Activated CD8-positive, alpha-beta memory T cell treated with anti-CD3 and anti-CD28 coated beads, Interleukin-2, amount 50 U/mL, for 24 hours (primary cell): ENCODE results near the gene SORL1.
"Not testable (repeated sequence)": the region's sequence is repeated elsewhere in the genome, so short reads cannot be mapped to it uniquely, and the experiment has no call there.

ENCODE experiments used
- DNase-seq: peaks from one replicate; pipeline ENCODE4 v3.0.0-alpha.2; 2020; ENCODE audit errors: extremely low read depth

The SORL1 gene, protein sequence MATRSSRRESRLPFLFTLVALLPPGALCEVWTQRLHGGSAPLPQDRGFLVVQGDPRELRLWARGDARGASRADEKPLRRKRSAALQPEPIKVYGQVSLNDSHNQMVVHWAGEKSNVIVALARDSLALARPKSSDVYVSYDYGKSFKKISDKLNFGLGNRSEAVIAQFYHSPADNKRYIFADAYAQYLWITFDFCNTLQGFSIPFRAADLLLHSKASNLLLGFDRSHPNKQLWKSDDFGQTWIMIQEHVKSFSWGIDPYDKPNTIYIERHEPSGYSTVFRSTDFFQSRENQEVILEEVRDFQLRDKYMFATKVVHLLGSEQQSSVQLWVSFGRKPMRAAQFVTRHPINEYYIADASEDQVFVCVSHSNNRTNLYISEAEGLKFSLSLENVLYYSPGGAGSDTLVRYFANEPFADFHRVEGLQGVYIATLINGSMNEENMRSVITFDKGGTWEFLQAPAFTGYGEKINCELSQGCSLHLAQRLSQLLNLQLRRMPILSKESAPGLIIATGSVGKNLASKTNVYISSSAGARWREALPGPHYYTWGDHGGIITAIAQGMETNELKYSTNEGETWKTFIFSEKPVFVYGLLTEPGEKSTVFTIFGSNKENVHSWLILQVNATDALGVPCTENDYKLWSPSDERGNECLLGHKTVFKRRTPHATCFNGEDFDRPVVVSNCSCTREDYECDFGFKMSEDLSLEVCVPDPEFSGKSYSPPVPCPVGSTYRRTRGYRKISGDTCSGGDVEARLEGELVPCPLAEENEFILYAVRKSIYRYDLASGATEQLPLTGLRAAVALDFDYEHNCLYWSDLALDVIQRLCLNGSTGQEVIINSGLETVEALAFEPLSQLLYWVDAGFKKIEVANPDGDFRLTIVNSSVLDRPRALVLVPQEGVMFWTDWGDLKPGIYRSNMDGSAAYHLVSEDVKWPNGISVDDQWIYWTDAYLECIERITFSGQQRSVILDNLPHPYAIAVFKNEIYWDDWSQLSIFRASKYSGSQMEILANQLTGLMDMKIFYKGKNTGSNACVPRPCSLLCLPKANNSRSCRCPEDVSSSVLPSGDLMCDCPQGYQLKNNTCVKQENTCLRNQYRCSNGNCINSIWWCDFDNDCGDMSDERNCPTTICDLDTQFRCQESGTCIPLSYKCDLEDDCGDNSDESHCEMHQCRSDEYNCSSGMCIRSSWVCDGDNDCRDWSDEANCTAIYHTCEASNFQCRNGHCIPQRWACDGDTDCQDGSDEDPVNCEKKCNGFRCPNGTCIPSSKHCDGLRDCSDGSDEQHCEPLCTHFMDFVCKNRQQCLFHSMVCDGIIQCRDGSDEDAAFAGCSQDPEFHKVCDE (N-terminal part only)

DNA sequence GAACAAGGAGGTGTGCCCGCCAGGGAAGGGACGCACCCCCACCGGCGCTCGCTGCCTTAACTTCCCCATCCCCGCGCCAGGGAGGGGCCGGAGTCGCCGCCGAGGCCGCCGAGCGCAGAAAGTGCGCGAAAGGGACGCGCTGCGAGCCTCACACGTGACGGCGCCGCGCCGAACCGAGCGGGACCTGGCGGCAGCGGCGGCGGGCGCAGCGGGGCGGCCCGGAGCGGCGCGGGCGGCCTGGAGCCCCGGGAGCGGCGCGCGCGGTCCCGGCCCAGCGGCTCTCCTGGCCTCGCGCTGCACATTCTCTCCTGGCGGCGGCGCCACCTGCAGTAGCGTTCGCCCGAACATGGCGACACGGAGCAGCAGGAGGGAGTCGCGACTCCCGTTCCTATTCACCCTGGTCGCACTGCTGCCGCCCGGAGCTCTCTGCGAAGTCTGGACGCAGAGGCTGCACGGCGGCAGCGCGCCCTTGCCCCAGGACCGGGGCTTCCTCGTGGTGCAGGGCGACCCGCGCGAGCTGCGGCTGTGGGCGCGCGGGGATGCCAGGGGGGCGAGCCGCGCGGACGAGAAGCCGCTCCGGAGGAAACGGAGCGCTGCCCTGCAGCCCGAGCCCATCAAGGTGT, at the start of gene SORL1:
Gene SORL1, plus strand, starts transcription at position 329 of the 623 bp plus-strand sequence. Its CDS starts 18 bp downstream, at position 347.
- no peak for DNase-seq

DNA sequence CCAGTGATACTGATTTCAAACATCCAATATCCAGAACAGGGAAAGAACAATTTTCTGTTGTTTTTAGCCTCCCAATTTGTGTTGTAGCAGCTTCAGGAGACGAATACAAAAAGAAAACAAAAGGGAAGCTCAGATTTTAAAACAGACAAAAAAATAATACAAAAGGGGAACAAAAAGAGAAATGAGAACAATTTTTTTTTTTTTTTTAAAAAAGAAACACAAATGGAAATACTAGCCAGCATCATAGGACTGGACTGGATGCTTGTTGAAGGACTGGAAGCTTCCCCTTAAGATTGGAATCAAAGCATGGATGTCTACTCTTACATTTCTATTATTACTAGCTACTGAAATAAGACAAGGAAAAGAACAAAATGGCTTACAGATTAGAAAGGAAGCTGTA, 46.5 kb upstream of the SORL1 start:
- no peak for DNase-seq

DNA sequence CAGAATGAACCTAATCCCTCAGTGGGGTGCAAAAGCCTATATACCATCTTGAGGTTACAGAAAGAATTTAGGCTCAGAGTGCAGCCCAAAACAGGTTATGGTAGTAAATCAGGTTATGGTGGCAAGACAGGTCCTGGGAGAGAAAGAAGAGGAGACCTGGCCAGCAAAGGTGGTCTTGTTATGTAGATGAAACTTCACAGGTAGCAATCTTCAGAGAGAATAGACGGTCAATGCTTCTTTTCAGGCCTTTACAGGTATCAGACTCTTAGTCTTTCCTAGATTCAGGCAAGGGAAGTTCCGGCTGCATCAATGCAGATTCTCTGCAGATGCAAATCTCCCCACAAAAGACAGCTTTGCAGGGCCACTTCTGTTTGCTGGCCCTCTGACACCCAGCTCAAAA, 45.8 kb upstream of the SORL1 start:
- DNase-seq = no peak

DNA sequence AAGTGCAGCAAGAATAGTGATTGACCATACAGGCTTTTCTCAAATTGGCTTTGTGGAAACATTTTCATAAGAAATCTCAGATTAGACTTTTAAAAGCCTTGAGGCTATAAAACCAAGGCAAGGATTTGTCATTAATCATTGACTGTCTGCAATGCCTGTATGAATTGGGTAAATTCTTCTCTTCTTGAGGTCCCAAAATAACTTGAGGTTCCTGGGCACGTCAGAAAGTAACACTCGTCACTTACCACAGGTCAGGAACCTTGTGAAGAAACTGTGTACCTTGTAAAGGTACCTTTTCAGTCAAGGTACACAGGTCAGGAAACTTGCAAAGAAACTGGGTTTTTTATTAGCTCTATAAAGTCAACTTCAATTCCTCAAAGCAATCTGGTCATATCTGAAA, 43.3 kb upstream of the SORL1 start:
- DNase-seq = no peak

GRCh38 chr11:121410041-121410440, 42.1 kb upstream of the SORL1 start:
- not testable (repeated sequence) for DNase-seq

GRCh38 chr11:121411330-121411729, 40.8 kb upstream of the SORL1 start:
- not testable (repeated sequence) for DNase-seq

DNA sequence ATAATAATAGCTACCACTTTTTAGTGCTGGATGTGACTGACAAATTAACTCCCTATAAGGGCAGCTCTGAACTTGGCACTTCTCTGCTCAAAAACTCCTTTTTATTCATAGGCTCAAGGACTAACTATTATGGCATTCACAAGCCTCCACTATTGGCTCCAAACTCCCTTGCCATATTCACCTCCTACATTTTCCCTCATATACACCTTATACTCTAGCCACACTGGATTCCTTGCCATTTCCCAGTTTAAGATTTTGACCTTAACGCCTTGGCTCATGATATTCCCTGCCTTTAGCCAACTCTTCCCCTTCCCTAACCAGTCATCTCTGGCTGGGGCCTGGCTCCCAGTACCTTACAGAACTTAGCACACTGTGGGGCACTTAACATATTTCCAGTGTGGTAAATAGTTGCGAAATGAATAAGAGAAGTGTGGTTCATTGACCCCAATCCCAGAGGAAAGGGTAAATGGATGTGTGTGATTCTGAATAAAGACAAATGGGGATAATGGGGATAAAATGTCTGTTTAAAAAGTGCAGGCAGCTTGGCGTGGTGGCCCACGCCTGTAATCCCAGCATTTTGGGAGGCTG, 40.0 kb upstream of the SORL1 start:
- DNase-seq = no peak

- DNase-seq = no peak
These were observed 39.3 kb upstream of the SORL1 start for GRCh38 chr11:121412711-121413415.

DNA sequence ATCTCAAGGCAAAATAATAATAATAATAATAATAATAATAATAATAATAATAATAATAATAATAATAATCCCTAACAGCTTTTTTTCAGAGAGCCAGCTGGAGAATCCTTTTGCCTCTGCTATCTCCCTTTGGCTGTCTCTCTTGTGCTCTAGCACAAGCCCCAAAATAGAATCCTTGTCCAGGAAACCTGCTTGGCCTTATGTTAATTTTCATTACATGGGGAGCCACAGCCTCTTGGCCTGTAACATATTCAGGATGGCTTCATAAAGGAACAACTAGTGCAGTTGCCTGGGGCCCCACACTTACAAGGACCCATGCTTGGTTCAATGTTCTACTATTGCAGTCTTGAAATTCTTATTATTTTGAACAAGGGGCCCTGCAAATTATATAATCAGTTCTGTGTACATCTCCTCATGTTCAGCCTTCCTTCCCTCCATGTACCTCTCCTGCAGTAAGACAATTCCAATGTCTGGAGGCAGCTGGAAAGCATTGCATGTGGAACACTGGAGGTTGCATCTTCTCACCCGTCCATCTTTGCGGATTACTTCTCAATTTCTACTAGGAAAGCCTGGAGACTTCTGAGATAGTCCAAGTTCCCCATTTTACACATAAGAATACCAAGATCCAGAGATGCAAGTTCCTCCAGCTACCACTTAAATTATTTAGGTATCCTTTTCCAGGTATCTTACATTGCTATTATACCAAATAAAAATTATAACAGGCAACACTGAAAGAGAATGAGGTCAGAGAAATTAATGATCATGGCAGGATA, 37.8 kb upstream of the SORL1 start:
- DNase-seq = no peak

DNA sequence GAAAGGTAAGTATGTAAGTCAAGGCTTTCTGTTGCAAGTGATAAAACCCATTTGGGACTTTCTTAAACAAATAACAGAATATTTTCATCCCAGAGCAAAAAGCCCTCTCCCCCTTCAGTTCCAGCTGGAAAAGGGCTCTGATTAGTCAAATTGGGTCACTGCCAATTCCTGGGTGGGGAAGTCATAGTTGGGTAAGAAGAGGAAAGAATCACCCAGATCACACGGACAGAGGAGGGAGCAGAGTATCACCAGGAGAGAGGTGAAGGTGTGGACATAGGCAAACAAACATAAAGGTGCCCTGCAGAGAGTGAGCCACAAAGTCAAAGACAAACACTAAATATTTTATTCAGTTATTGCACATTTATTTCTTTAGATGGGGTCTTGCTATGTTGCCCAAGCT, 36.3 kb upstream of the SORL1 start:
- no peak for DNase-seq

DNA sequence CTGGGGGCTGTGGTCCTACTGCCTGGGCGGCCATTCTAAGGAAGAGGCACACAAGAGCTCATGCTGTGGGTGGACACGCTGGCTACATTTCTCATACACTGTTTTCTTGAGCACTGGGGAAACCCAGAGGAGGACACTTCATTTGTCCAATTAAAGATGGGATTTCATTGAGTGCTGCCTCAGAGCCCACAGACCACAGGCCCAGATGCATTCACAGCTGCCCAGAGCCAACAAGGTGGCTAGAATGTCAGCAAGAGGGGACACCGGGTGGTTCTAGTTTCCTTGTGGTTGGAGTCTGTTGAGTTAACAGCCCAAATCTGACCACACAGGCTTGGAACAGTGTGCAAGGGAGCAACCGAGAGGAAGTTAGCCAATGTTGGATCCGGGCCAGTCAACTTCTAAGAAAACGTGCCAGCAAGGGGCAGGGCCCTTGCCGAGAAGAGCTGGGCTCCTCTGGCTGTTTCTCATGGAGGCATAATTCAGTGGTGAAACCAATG, 35.0 kb upstream of the SORL1 start:
- no peak for DNase-seq

DNA sequence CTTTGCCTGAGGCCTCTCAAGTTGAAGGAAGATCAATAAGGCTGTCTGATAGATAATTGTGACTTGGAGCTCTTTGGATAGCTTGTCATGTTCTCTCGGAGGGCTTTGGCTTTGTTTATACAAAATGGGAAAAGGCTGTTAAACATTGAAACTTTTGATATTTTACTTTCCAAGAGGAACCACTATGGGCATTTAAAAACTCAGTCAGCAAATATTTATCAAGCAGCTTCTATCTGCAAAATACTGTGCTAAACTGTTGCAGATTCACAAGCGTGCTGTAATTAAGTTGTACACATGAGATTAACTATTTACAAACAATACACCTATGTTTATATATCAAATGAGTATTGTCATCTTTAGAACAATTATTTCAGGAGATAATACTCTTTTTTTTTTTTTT, 34.5 kb upstream of the SORL1 start:
- no peak for DNase-seq

- DNase-seq = no peak
These were observed 33.4 kb upstream of the SORL1 start for GRCh38 chr11:121418625-121419114.

DNA sequence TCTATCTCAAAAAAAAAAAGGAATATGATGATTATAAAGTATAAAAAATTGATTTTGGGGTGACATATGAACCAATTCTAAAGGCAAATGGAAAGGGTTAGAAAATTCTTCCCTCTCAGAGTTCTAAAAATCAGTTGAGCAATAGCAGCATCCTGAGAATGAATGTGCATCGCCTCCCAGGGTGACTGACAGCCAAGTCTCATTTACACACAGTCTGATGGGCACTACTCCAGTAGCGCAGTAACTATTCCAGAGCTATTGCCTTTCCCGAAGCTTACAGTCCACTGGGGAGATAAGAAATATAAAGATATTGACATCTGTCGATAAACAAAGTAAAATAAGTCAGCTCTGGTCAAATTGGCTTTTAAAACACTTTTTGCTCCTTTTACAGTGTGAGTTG, 32.3 kb upstream of the SORL1 start:
- no peak for DNase-seq

- DNase-seq = no peak
These were observed 31.7 kb upstream of the SORL1 start for GRCh38 chr11:121420398-121420797.

- DNase-seq = no peak
These were observed 30.8 kb upstream of the SORL1 start for GRCh38 chr11:121421149-121421901.

GRCh38 chr11:121422675-121423074, 29.4 kb upstream of the SORL1 start:
- no peak for DNase-seq

- no peak for DNase-seq
These were observed 26.3 kb upstream of the SORL1 start for GRCh38 chr11:121425828-121426227.
